HepG2 (cell line): ENCODE measurements around the gene DNASE1L2. TPM values are rescaled to one million over a fixed set of nuclear protein-coding genes. Genes with fewer than 3 reads are reported as not detected.

Experiments
- ASH2L ChIP-seq: fragments of 300-600, 200-600 bp; sonication (generic); IDR thresholded peaks from 2 replicates; pipeline ENCODE4 v1.7.0; 2017; ENCODE audit warnings: low read depth, mild to moderate bottlenecking, moderate library complexity, mixed read lengths, low read length; ENCODE audit not compliant: insufficient read length
- ATF3 ChIP-seq: sonication (generic); formaldehyde crosslinking; IDR thresholded peaks from 2 replicates; pipeline ENCODE4 v1.4.0; 2020; ENCODE audit warnings: missing genetic modification reagents
- CTCF ChIP-seq: sonication (generic); formaldehyde crosslinking; IDR thresholded peaks from 2 replicates; pipeline ENCODE4 v1.5.0; 2020; ENCODE audit warnings: mild to moderate bottlenecking, missing genetic modification reagents, moderate library complexity
- GLI4 ChIP-seq: sonication (generic); formaldehyde crosslinking; IDR thresholded peaks from 2 replicates; pipeline ENCODE4 v1.5.1; 2020; ENCODE audit warnings: missing genetic modification reagents, mild to moderate bottlenecking, moderate library complexity, borderline replicate concordance
- JUNB ChIP-seq: sonication (generic); formaldehyde crosslinking; IDR thresholded peaks from 2 replicates; pipeline ENCODE4 v1.8.0; 2022; ENCODE audit warnings: missing genetic modification reagents, mild to moderate bottlenecking, borderline replicate concordance
- KMT2B ChIP-seq: IDR thresholded peaks from 2 replicates; pipeline ENCODE4 v1.6.1; 2016; ENCODE audit warnings: missing genetic modification reagents, missing compliant biosample characterization
- MXD3 ChIP-seq: IDR thresholded peaks from 2 replicates; pipeline ENCODE4 v1.6.1; 2016; ENCODE audit warnings: mild to moderate bottlenecking, missing biosample characterization, missing genetic modification reagents
- PHF20 ChIP-seq: sonication (generic); formaldehyde crosslinking; IDR thresholded peaks from 2 replicates; pipeline ENCODE4 v1.5.0; 2020; ENCODE audit warnings: mild to moderate bottlenecking, missing genetic modification reagents
- TCF12 ChIP-seq, 2 experiments: fragments of 450-650 bp in 1 of 2; sonication (generic) in 1 of 2; formaldehyde crosslinking in 1 of 2; IDR thresholded peaks; 2 replicates each; pipeline versions ENCODE4 v1.6.1 to v1.8.0; 2017 to 2022; ENCODE audit warnings: antibody characterized with exemption in 1 of 2, mild to moderate bottlenecking in 1 of 2, missing genetic modification reagents in 1 of 2, moderate library complexity in 1 of 2
- ZNF207 ChIP-seq: fragments of 450-650 bp; IDR thresholded peaks from 2 replicates; pipeline ENCODE4 v1.6.1; 2016; ENCODE audit warnings: antibody characterized with exemption, borderline replicate concordance
- ZNF30 ChIP-seq: sonication (generic); formaldehyde crosslinking; IDR thresholded peaks from 2 replicates; pipeline ENCODE4 v1.5.0; 2020; ENCODE audit warnings: mild to moderate bottlenecking, missing genetic modification reagents
- ZNF740 ChIP-seq: sonication (generic); formaldehyde crosslinking; IDR thresholded peaks from 2 replicates; pipeline ENCODE4 v1.4.0; 2020; ENCODE audit warnings: missing genetic modification reagents
- ZSCAN31 ChIP-seq: sonication (generic); formaldehyde crosslinking; IDR thresholded peaks from 2 replicates; pipeline ENCODE4 v1.5.0; 2020; ENCODE audit warnings: low read depth, mild to moderate bottlenecking, missing genetic modification reagents
- ZSCAN9 ChIP-seq: IDR thresholded peaks from 2 replicates; pipeline ENCODE4 v1.6.1; 2016; ENCODE audit warnings: borderline replicate concordance
- polyA plus RNA-seq, 8 experiments: library from polyadenylated mRNA; depleted of rRNA in 3 of 8; stranded (reverse) in 7 of 8; unstranded in 1 of 8; fragments of >200 nt; fragmentation: Illumina TruSeq in 4 of 8; extraction: Trizol in 4 of 8; gene quantifications; 2 replicates each; pipeline versions ENCODE4 v1.2.1 to v1.2.3, GENCODE V29; 2011 to 2016; ENCODE audit warnings: low read depth in 4 of 8, missing spikeins in 1 of 8, mixed read lengths in 1 of 8; ENCODE audit not compliant: insufficient read depth in 1 of 8
- total RNA-seq, 5 experiments: library from RNA; depleted of rRNA; stranded (reverse); fragments of >200 nt; fragmentation: Illumina TruSeq; extraction: Trizol; gene quantifications; 2 replicates each; pipeline ENCODE4 v1.2.3, GENCODE V29; 2016; ENCODE audit warnings: low read depth in 1 of 5
- TF ChIP-seq, protein P1 (sequence below): sonication (generic); formaldehyde crosslinking; IDR thresholded peaks from 2 replicates; pipeline ENCODE4 v1.4.0; 2020; ENCODE audit warnings: missing genetic modification reagents, borderline replicate concordance
- TF ChIP-seq, protein P2 (sequence below): sonication (generic); formaldehyde crosslinking; IDR thresholded peaks from 2 replicates; pipeline ENCODE4 v1.4.0; 2020; ENCODE audit warnings: low read depth, missing genetic modification reagents

DNASE1L2 gene
- total and polyA plus RNA-seq, 2 of the 13 experiments (the other 11 are each of a cell fraction or from before 2014, with no cell fraction given), result 0.44 to 0.50 TPM

DNA sequence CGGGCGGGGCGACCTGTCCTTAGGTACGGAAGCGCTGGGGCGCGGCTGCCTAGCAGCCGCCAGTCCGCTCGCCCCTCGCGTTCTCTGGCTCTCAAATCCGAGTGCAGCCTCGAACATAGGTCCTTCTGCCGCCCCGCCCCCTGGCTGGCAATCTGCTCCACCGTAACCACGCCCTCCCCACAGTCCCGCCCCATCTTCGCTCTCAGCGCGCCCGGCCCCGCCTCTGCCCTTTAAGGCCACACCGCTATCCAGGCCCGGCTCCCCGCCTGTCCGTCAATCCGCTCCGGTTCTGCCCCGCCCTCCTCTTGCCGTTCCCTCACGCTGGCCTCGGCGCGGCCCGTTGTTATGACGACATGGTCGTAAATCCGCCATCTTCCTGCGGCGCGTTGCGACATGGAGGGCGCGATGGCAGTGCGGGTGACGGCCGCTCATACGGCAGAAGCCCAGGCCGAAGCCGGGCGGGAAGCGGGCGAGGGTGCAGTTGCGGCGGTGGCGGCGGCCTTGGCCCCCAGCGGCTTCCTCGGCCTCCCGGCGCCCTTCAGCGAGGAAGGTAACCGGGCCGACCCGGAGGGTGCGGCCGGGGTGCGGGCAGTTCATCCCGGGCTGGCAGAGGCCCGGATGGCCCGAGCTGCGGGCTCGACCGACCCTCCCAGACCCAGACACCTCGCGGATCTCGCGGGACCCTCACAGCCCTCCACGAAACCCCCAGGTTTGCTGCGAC, 12.9 kb upstream of the DNASE1L2 start, which contains the start of gene E4F1 (continued):
- TF ChIP-seq CTCF (CRISPR knock-in tag) (peak; percentile 27; the same call in 1 of the 2 replicates), GLI4 (CRISPR knock-in tag) (peak; percentile 75; the same call in 1 of the 2 replicates), KMT2B (CRISPR knock-in tag) (no peak; the same call in 1 of the 2 replicates), ZSCAN9 (CRISPR knock-in tag) (no peak), ATF3 (peak; percentile 32; the same call in 1 of the 2 replicates), ZSCAN31 (CRISPR knock-in tag) (peak; percentile 84), PHF20 (peak; percentile 78), ZNF740 (CRISPR knock-in tag) (0 out of 2 replicates have a peak, but pooled peaks have one; percentile 53), ZNF30 (CRISPR knock-in tag) (no peak), ASH2L (peak; percentile 80), ZNF207 (no peak), JUNB (CRISPR knock-in tag) (no peak), MXD3 (CRISPR knock-in tag) (peak; percentile 84), TCF12 (IDR thresholded peaks at IDR 0.05) (no peak), TCF12 (CRISPR knock-in tag; IDR thresholded peaks at IDR 0.05) (peak; percentile 68; the same call in 1 of the 2 replicates)
- TF ChIP-seq, protein P1, sequence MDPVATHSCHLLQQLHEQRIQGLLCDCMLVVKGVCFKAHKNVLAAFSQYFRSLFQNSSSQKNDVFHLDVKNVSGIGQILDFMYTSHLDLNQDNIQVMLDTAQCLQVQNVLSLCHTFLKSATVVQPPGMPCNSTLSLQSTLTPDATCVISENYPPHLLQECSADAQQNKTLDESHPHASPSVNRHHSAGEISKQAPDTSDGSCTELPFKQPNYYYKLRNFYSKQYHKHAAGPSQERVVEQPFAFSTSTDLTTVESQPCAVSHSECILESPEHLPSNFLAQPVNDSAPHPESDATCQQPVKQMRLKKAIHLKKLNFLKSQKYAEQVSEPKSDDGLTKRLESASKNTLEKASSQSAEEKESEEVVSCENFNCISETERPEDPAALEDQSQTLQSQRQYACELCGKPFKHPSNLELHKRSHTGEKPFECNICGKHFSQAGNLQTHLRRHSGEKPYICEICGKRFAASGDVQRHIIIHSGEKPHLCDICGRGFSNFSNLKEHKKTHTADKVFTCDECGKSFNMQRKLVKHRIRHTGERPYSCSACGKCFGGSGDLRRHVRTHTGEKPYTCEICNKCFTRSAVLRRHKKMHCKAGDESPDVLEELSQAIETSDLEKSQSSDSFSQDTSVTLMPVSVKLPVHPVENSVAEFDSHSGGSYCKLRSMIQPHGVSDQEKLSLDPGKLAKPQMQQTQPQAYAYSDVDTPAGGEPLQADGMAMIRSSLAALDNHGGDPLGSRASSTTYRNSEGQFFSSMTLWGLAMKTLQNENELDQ, result peak; percentile 68; the same call in 1 of the 2 replicates
- TF ChIP-seq, protein P2, sequence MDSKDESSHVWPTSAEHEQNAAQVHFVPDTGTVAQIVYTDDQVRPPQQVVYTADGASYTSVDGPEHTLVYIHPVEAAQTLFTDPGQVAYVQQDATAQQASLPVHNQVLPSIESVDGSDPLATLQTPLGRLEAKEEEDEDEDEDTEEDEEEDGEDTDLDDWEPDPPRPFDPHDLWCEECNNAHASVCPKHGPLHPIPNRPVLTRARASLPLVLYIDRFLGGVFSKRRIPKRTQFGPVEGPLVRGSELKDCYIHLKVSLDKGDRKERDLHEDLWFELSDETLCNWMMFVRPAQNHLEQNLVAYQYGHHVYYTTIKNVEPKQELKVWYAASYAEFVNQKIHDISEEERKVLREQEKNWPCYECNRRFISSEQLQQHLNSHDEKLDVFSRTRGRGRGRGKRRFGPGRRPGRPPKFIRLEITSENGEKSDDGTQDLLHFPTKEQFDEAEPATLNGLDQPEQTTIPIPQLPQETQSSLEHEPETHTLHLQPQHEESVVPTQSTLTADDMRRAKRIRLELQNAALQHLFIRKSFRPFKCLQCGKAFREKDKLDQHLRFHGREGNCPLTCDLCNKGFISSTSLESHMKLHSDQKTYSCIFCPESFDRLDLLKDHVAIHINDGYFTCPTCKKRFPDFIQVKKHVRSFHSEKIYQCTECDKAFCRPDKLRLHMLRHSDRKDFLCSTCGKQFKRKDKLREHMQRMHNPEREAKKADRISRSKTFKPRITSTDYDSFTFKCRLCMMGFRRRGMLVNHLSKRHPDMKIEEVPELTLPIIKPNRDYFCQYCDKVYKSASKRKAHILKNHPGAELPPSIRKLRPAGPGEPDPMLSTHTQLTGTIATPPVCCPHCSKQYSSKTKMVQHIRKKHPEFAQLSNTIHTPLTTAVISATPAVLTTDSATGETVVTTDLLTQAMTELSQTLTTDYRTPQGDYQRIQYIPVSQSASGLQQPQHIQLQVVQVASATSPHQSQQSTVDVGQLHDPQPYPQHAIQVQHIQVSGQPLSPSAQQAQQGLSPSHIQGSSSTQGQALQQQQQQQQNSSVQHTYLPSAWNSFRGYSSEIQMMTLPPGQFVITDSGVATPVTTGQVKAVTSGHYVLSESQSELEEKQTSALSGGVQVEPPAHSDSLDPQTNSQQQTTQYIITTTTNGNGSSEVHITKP (CRISPR knock-in tag), result peak; percentile 58; the same call in 1 of the 2 replicates
